Right atrium auricular region (tissue), 2 donors: Measurements from ENCODE around the gene AKT1. TPM values are rescaled to one million over a fixed set of nuclear protein-coding genes. Genes with fewer than 3 reads are reported as not detected.
A peak's percentile ranks its signal among the peaks of the same experiment; 100 is the strongest.

Experiments
- DNase-seq: peaks from one replicate; pipeline ENCODE4 v3.0.0-alpha.2; 2019; ENCODE audit warnings: low spot score
- H3K27ac ChIP-seq, 2 donors: fragments of 200-600 bp; sonication (generic); 1 replicate in 1 of 2; 2 replicates in 1 of 2; pipeline ENCODE4 v1.5.1; 2016 to 2019
- H3K27me3 ChIP-seq, 2 donors: fragments of 200-600 bp; sonication (generic); one replicate each; pipeline versions ENCODE4 v1.5.1 to v1.6.0; 2017 to 2019
- H3K36me3 ChIP-seq: fragments of 200-600 bp; sonication (generic); one replicate; pipeline ENCODE4 v1.5.1; 2016
- H3K4me1 ChIP-seq, 2 donors: fragments of 200-600 bp; sonication (generic); one replicate each; pipeline versions ENCODE4 v1.5.1 to v1.6.0; 2017 to 2019
- H3K4me3 ChIP-seq, 2 donors: fragments of 200-600 bp; sonication (generic); 1 replicate in 1 of 2; 2 replicates in 1 of 2; pipeline ENCODE4 v1.5.1; 2017 to 2019; ENCODE audit warnings: mild to moderate bottlenecking in 1 of 2, moderate library complexity in 1 of 2
- H3K9me3 ChIP-seq, 2 donors: fragments of 200-600 bp; sonication (generic); one replicate each; pipeline ENCODE4 v1.5.1; 2019
- total RNA-seq, 2 donors: library from RNA; depleted of rRNA; stranded (reverse); fragments of >200 nt; gene quantifications; one replicate each; pipeline ENCODE4 v1.1.0, GENCODE V29; 2016
- TF ChIP-seq, protein P1 (sequence below), 2 donors: fragments of 200-600 bp; sonication (generic); IDR thresholded peaks; one replicate each; pipeline ENCODE4 v1.5.1; 2019; ENCODE audit warnings: antibody characterized with exemption in 2 of 2

AKT1 gene
- total RNA-seq, 2 donors from 2014 or later: 77.7 to 93.8 TPM

DNA sequence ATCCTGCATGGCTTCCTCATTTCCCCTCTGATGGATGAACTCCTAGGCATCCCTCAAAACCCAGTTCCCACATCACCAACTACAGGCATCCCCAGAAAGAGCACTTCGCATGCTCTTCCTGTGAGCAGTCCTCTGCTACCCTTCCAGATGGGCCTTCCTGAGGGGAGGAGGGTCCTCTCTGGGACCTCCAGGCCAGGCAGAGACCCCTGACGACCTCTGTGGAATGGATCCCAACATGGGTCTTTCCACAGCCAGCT is 1.9 kb downstream of the AKT1 start:
- TF ChIP-seq, protein P1, sequence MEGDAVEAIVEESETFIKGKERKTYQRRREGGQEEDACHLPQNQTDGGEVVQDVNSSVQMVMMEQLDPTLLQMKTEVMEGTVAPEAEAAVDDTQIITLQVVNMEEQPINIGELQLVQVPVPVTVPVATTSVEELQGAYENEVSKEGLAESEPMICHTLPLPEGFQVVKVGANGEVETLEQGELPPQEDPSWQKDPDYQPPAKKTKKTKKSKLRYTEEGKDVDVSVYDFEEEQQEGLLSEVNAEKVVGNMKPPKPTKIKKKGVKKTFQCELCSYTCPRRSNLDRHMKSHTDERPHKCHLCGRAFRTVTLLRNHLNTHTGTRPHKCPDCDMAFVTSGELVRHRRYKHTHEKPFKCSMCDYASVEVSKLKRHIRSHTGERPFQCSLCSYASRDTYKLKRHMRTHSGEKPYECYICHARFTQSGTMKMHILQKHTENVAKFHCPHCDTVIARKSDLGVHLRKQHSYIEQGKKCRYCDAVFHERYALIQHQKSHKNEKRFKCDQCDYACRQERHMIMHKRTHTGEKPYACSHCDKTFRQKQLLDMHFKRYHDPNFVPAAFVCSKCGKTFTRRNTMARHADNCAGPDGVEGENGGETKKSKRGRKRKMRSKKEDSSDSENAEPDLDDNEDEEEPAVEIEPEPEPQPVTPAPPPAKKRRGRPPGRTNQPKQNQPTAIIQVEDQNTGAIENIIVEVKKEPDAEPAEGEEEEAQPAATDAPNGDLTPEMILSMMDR (IDR thresholded peaks at IDR 0.05): no peak
- DNase-seq: no peak
- Histone ChIP-seq H3K9me3 (no peaks in the 10 kb centered on the region), H3K4me1 (peaks cover 0 to 61% of the 10 kb centered on the region in 2 donors), H3K4me3 (peak overlapping the region in 1 of 2 donors; percentile 88), H3K27me3 (no peaks in the 10 kb centered on the region), H3K36me3 (peaks cover 18% of the 10 kb centered on the region), H3K27ac (no peak overlapping the region)

DNA sequence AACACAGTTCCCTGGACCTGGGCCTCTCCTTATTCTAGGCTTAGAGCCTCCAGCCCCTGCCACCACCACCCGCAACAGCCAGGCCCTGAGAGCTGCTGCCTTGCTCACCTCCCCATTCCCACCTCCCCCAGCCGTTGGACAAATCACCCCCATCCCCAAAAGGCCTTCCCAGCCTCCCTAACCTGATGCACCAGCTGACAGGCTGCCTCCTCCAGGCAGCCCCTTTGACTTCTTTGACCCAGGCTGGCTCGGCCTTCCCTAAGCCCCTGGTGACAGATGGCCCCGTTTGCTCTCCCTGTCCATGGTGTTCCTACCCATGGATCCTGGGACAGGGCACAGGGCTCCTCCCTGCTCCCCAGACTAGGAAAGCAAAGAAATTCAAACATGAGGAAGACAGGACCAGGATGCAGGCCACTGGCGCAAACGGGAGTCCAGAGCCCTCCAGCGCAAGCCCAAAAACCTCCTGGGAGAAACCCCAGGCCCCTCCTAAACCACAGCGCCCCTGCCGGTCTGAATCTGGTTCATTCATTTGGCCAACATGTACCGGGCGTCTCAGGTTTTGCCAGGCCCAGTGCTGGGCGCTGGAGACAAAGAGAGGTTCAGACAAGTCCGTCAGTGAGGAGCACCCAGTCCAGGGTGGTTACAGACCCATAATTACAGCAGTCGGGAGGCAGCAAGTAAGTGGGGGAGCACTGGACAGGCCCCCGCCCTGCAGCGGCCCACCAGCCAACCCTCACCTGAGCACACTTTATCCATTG is 2.4 kb downstream of the AKT1 start:
- no peak overlapping the region for H3K4me3 ChIP-seq
- TF ChIP-seq, protein P1 (IDR thresholded peaks at IDR 0.05): no peak
- peaks cover 0 to 59% of the 10 kb centered on the region in 2 donors for H3K4me1 ChIP-seq
- H3K27ac ChIP-seq: no peak overlapping the region
- peaks cover 18% of the 10 kb centered on the region for H3K36me3 ChIP-seq
- DNase-seq: no peak
- no peaks in the 10 kb centered on the region for H3K27me3 ChIP-seq
- H3K9me3 ChIP-seq: no peaks in the 10 kb centered on the region

DNA sequence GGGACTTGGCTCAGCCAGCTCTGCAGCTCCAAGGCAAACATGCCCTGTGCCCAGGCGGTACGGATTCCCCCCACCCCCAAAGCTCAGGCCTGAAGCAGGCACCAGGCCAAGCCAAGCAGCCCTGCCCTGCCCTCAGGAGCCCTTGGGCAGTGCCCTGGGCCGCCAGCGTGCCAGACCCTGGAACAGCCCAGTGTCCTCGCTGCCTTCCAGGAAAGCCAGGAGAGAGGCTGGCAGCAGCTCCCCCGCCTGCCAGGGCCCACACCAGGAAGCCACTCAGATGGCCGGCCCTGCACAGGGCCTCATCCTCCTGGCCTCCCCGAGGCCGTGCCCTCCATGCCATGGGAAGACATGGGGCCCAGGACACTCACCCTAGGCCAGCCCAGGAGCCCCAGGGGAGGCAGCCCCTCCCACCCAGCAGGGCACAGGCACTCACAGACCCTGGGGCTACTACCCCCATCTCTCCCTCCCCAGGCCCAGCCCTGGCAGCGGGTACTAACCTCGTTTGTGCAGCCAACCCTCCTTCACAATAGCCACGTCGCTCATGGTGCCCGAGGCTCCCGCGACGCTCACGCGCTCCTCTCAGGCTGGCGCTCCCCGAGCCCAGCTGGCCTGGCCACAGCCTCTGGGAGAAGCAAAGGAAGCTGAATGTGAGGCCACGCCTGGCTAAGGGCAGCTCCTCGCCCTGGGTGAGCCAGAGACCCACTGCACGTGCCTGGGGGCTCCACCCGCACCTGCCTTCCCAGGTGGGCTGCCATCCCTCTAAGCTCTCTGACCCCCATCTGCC is 3.3 kb downstream of the AKT1 start:
- peaks cover 0 to 58% of the 10 kb centered on the region in 2 donors for H3K4me1 ChIP-seq
- no peak for DNase-seq
- peaks cover 18% of the 10 kb centered on the region for H3K36me3 ChIP-seq
- no peaks in the 10 kb centered on the region for H3K27me3 ChIP-seq
- no peak overlapping the region for H3K4me3 ChIP-seq
- H3K27ac ChIP-seq: no peak overlapping the region
- TF ChIP-seq, protein P1 (IDR thresholded peaks at IDR 0.05): no peak
- H3K9me3 ChIP-seq: no peaks in the 10 kb centered on the region

DNA sequence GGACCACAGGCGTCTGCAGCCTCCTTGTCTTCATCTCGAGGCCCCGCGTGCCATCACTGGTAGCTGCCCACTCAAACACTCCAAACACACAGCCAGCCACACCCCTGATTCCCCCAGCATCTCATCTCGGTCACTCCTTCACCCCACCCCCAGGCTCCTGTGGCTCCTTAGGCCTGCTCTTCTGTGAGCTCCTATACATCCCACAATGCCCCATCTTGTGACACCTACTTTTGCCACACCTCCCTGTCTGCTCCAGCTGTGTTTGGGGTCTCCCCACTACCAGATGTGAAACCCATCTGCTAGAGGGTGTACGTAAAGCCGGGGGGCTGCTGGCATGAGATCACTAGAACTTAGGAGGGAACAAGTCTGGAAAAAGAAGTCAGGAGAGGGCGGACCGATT is 4.1 kb downstream of the AKT1 start:
- DNase-seq: no peak
- Histone ChIP-seq H3K4me3 (no peak overlapping the region), H3K4me1 (peaks cover 0 to 58% of the 10 kb centered on the region in 2 donors), H3K36me3 (peaks cover 18% of the 10 kb centered on the region), H3K27me3 (no peaks in the 10 kb centered on the region), H3K27ac (no peak overlapping the region), H3K9me3 (no peaks in the 10 kb centered on the region)
- TF ChIP-seq, protein P1 (IDR thresholded peaks at IDR 0.05): no peak

DNA sequence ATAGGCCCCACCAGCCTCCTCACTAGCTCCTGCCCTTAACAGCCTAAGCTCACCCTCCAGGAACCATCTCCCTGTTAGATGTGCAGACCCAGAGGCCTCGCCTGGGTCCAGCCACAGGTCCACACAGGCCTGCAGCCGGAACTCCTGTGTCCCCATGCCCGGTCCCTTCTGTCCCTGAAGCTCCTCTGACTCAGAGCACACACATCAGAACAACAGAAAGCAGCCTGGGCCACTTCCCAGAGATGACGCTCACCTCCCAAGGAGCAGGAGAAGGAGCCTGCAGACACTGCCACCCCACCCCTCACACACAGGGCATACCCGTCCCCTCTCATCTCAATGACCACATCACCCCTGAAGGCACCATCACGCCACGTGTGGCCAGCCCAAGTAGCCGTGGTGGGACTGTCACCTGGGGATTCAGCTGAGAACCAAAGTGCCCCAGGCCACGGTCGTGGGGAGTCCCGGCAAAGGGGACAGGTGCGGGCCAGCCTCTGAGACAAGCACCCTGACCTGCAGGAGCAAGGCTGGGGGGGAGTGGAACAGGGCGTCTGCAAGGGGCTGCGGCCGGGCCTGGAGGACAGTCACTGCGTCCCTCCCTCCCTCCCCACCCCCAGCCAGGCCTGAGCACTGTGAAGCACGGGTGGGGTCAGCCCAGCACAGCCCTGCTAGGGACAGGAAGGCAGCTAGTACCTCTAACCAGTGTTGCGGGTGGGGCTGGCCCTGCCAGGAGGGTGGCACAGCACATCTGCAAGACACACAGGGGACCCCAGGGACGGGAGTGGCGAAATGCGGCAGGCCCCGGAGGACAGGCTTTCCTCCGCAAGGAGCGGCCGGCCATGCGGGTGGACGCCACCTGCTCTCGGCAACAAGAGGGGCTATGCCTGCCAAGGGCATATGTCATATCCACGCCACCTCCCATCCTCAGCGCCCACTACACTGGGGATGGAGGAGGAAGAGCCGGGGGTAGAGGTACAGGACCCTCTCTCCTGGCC is 5.5 kb downstream of the AKT1 start:
- peaks cover 18% of the 10 kb centered on the region for H3K36me3 ChIP-seq

More for the DNA sequence above, 5.5 kb downstream of the AKT1 start:
- Histone ChIP-seq H3K27me3 (no peaks in the 10 kb centered on the region), H3K4me1 (peaks cover 0 to 55% of the 10 kb centered on the region in 2 donors), H3K4me3 (no peak overlapping the region), H3K9me3 (no peaks in the 10 kb centered on the region), H3K27ac (no peak overlapping the region)
- TF ChIP-seq, protein P1 (IDR thresholded peaks at IDR 0.05): no peak
- no peak for DNase-seq
